ENCODE measurements around the gene FARP2.

FARP2 gene

GRCh38 chr2:241495172-241496002 is 139.3 kb downstream of the FARP2 start:
- DNase-seq (ENCODE audit: low read depth) = no peak
- TF ChIP-seq CTCF (IDR thresholded peaks at IDR 0.05; ENCODE audit: control insufficient read depth, insufficient read depth, low read depth, low read length, missing control alignments) = no peak
- H3K4me3 ChIP-seq (ENCODE audit: control insufficient read depth, low read depth, low read length) = no peak overlapping the region

GRCh38 chr2:241496003-241496707 is 140.1 kb downstream of the FARP2 start:
- H3K4me3 ChIP-seq (ENCODE audit: control insufficient read depth, low read depth, low read length) = no peak overlapping the region
- TF ChIP-seq CTCF (IDR thresholded peaks at IDR 0.05; ENCODE audit: control insufficient read depth, insufficient read depth, low read depth, low read length, missing control alignments) = no peak
- no peak for DNase-seq (ENCODE audit: low read depth)

GRCh38 chr2:241496904-241497877 is 141.1 kb downstream of the FARP2 start:
- DNase-seq (ENCODE audit: low read depth) = no peak
- TF ChIP-seq CTCF (IDR thresholded peaks at IDR 0.05; ENCODE audit: control insufficient read depth, insufficient read depth, low read depth, low read length, missing control alignments) = no peak
- no peak overlapping the region for H3K4me3 ChIP-seq (ENCODE audit: control insufficient read depth, low read depth, low read length)

- TF ChIP-seq CTCF (IDR thresholded peaks at IDR 0.05; ENCODE audit: control insufficient read depth, insufficient read depth, low read depth, low read length, missing control alignments) = no peak
These were observed 142.3 kb downstream of the FARP2 start for GRCh38 chr2:241498115-241499070.

GRCh38 chr2:241499146-241499965 is 143.3 kb downstream of the FARP2 start:
- no peak for DNase-seq (ENCODE audit: low read depth)
- H3K4me3 ChIP-seq (ENCODE audit: control insufficient read depth, low read depth, low read length) = no peak overlapping the region
- TF ChIP-seq CTCF (IDR thresholded peaks at IDR 0.05; ENCODE audit: control insufficient read depth, insufficient read depth, low read depth, low read length, missing control alignments) = no peak

More at GRCh38 chr2:241498115-241499070, 142.3 kb downstream of the FARP2 start:
- H3K4me3 ChIP-seq (ENCODE audit: control insufficient read depth, low read depth, low read length) = no peak overlapping the region
- no peak for DNase-seq (ENCODE audit: low read depth)
